Adrenal gland (tissue), 12 donors: ENCODE results near the gene ZNF391. TPM values are rescaled to one million over a fixed set of nuclear protein-coding genes. Genes with fewer than 3 reads are reported as not detected.
"Not testable (repeated sequence)": the region's sequence is repeated elsewhere in the genome, so short reads cannot be mapped to it uniquely, and the experiment has no call there.

Experiments
- DNase-seq, 7 donors: peaks; one replicate each; pipeline ENCODE4 v3.0.0-alpha.2; 2019 to 2020
- H3K27ac ChIP-seq, 5 donors: fragments of 200-600 bp; sonication (generic) in 4 of 5; 1 replicate in 3 of 5; 2 replicates in 2 of 5; pipeline versions ENCODE4 v1.5.1 to v1.8.0; 2016 to 2020; ENCODE audit warnings: mild to moderate bottlenecking in 1 of 5
- H3K27me3 ChIP-seq: fragments of 200-600 bp; 2 replicates; pipeline ENCODE4 v1.8.0; 2021
- H3K36me3 ChIP-seq, 2 donors: fragments of 200-600 bp; replicated peaks in 1 of 2; 1 replicate in 1 of 2; 2 replicates in 1 of 2; pipeline versions ENCODE4 v1.5.1 to v1.8.0; 2018 to 2022
- H3K4me1 ChIP-seq, 2 donors: fragments of 200-600 bp; replicated peaks in 1 of 2; 1 replicate in 1 of 2; 2 replicates in 1 of 2; pipeline versions ENCODE4 v1.5.1 to v1.8.0; 2018 to 2021
- H3K4me3 ChIP-seq, 4 donors: fragments of 200-600 bp; sonication (generic) in 3 of 4; one replicate each; pipeline ENCODE4 v1.5.1; 2016 to 2018
- H3K9me3 ChIP-seq, 3 donors: fragments of 200-600 bp; sonication (generic) in 1 of 3; replicated peaks in 1 of 3; 1 replicate in 2 of 3; 2 replicates in 1 of 3; pipeline versions ENCODE4 v1.5.1 to v1.8.0; 2016 to 2021
- CTCF ChIP-seq, 6 experiments: fragments of 450-650 bp in 4 of 6; fragments of 200-600 bp in 2 of 6; sonication (generic) in 1 of 6; IDR thresholded peaks; 1 replicate in 5 of 6; 2 replicates in 1 of 6; pipeline versions ENCODE4 v1.5.1 to v1.8.0; 2016 to 2021; ENCODE audit warnings: antibody characterized with exemption in 6 of 6, mild to moderate bottlenecking in 2 of 6, moderate library complexity in 1 of 6
- POLR2A ChIP-seq, 2 donors: fragments of 450-650 bp; IDR thresholded peaks; one replicate each; pipeline ENCODE4 v1.6.1; 2017; ENCODE audit warnings: antibody characterized with exemption in 2 of 2, mild to moderate bottlenecking in 2 of 2, moderate library complexity in 1 of 2
- WGBS, 4 donors: extraction: QIAGEN DNeasy Blood & Tissue Kit in 2 of 4; methylation state at CpG; one replicate each; pipeline versions ENCODE4 v1.1.5 to v1.1.7; 2013 to 2017; 5-methylcytosine and 5-hydroxymethylcytosine counted together
- intact Hi-C, 2 donors: fragments of 100-400 bp; cut with DNase I; formaldehyde crosslinking; loops; one replicate each; pipeline versions ENCODE4 v1.14.1 to v1.15.0; 2022 to 2023
- polyA plus RNA-seq, 3 donors: library from polyadenylated mRNA; stranded (reverse); fragments of 200-250 nt in 2 of 3; fragments of 350-450 nt in 1 of 3; fragmentation: Illumina TruSeq in 1 of 3; extraction: RNeasy Lipid Tissue Mini Kit (QIAGEN cat#74804) in 1 of 3; gene quantifications; one replicate each; pipeline ENCODE4 v1.2.3, GENCODE V29; 2013 to 2014
- total RNA-seq, 9 donors: library from RNA; depleted of rRNA in 4 of 9; stranded (reverse); fragments of >200 nt in 4 of 9; fragments of 120-200 nt in 1 of 9; fragmentation: NEBNext Ultra II Directional in 1 of 9; extraction: Animal tissue kit (Norgen Biotek cat#: 25700) in 1 of 9; gene quantifications; one replicate each; pipeline versions ENCODE4 v1.1.0 to v1.2.4, GENCODE V29; 2013 to 2023
- donor health status: healthy with polysubstance abuse.
- donor health status: Bipolar disorder and iron deficiency.
- donor health status: DM: yes; HTN: yes; CAD: no.
- donor health status: DM: no; HTN: no; CAD: no.
- donor health status: DM: no; HTN: no; CAD: no.
- donor health status: DM: yes; HTN: yes; CAD: no.

Gene ZNF391
- total and polyA plus RNA-seq, 12 donors = 1.0 to 8.9 (median 3.7) TPM

GRCh38 chr6:27414996-27415395, 26.4 kb downstream of the ZNF391 start:
- TF ChIP-seq CTCF (IDR thresholded peaks at IDR 0.05) (no peak), POLR2A (IDR thresholded peaks at IDR 0.05) (no peak)
- intact Hi-C loops = no loop called here
- DNase-seq = no peak
- no peaks in the 10 kb centered on the region for H3K27me3 ChIP-seq
- no peaks in the 10 kb centered on the region for H3K36me3 ChIP-seq
- no peaks in the 10 kb centered on the region for H3K9me3 ChIP-seq
- WGBS, 4 donors = 59 to 86% (median 70%) methylated on average over 1 of the region's 1 CpG
- H3K4me3 ChIP-seq = no peak overlapping the region
- H3K4me1 ChIP-seq = no peaks in the 10 kb centered on the region
- H3K27ac ChIP-seq = no peak overlapping the region

- WGBS, 4 donors = 68 to 81% (median 80%) methylated on average over 2 of the region's 2 CpGs
- TF ChIP-seq POLR2A (IDR thresholded peaks at IDR 0.05) = no peak
- TF ChIP-seq CTCF (IDR thresholded peaks at IDR 0.05) = no peak
These were observed 27.3 kb downstream of the ZNF391 start for GRCh38 chr6:27415898-27416297.

GRCh38 chr6:27419363-27419762, 30.8 kb downstream of the ZNF391 start:
- intact Hi-C loops = no loop called here
- H3K36me3 ChIP-seq = no peaks in the 10 kb centered on the region
- no peak for DNase-seq
- TF ChIP-seq CTCF (IDR thresholded peaks at IDR 0.05) (no peak), POLR2A (IDR thresholded peaks at IDR 0.05) (no peak)
- no peaks in the 10 kb centered on the region for H3K9me3 ChIP-seq
- H3K27ac ChIP-seq = no peak overlapping the region
- H3K27me3 ChIP-seq = no peaks in the 10 kb centered on the region
- H3K4me3 ChIP-seq = no peak overlapping the region
- H3K4me1 ChIP-seq = no peaks in the 10 kb centered on the region

More at GRCh38 chr6:27415898-27416297, 27.3 kb downstream of the ZNF391 start:
- H3K4me3 ChIP-seq = no peak overlapping the region
- H3K27me3 ChIP-seq = no peaks in the 10 kb centered on the region
- no peak overlapping the region for H3K27ac ChIP-seq
- no peaks in the 10 kb centered on the region for H3K4me1 ChIP-seq
- H3K36me3 ChIP-seq = no peaks in the 10 kb centered on the region
- DNase-seq = no peak
- intact Hi-C loops = no loop called here
- no peaks in the 10 kb centered on the region for H3K9me3 ChIP-seq

- H3K4me3 ChIP-seq = no peak overlapping the region
- no peaks in the 10 kb centered on the region for H3K27me3 ChIP-seq
- H3K9me3 ChIP-seq = no peaks in the 10 kb centered on the region
- no peaks in the 10 kb centered on the region for H3K36me3 ChIP-seq
- no peak overlapping the region for H3K27ac ChIP-seq
- 48 to 57% (median 52%) methylated on average over 32 of the region's 32 CpGs for WGBS, 4 donors
- no peaks in the 10 kb centered on the region for H3K4me1 ChIP-seq
- TF ChIP-seq POLR2A (IDR thresholded peaks at IDR 0.05) = no peak
- TF ChIP-seq CTCF (IDR thresholded peaks at IDR 0.05) = no peak
- DNase-seq = no peak
- intact Hi-C loops = no loop called here
These were observed 34.2 kb downstream of the ZNF391 start for GRCh38 chr6:27422651-27423332.

- H3K4me3 ChIP-seq, DNase-seq, H3K4me1 ChIP-seq, H3K27me3 ChIP-seq, intact Hi-C loops, H3K27ac ChIP-seq, H3K36me3 ChIP-seq, H3K9me3 ChIP-seq: not testable (repeated sequence)
- WGBS, 4 donors = 85 to 86% (median 85%) methylated on average over 15 to 36 of the region's 36 CpGs; no CpG with 5 or more reads in 1 of the 4 donors
These were observed 36.3 kb downstream of the ZNF391 start for GRCh38 chr6:27424851-27425250.
